ENCODE results near the gene EYS. TPM values are rescaled to one million over a fixed set of nuclear protein-coding genes. Genes with fewer than 3 reads are reported as not detected.

The EYS gene
- total and polyA plus RNA-seq, 9 of the 15 experiments (the other 6 are each of a cell fraction or from before 2014, with no cell fraction given), result 0.03 to 0.36 (median 0.10) TPM; not detected in 2

- ChIA-PET POLR2A (no interaction called here), CTCF (ENCODE audit: low intra/inter-chr PET ratio) (no interaction called here)
- DNase-seq (ENCODE audit: extremely low read depth in 1 of 4, low spot score in 3 of 4), result no peak
- intact Hi-C loops (cut with micrococcal nuclease), result no loop called here
- H3K4me3 ChIP-seq, result no peak overlapping the region
- WGBS (ENCODE audit: insufficient coverage, low coverage, missing lambda C conversion rate), result 0% methylated on average over 3 of the region's 3 CpGs
- in situ Hi-C loops (cut with MboI), result no loop called here
- ATAC-seq, result no peak
- no peaks in the 10 kb centered on the region for H3K27me3 ChIP-seq (ENCODE audit: control insufficient read depth in 2 of 2, insufficient read depth in 2 of 2, low read length in 2 of 2)
- H3K79me2 ChIP-seq (ENCODE audit: control insufficient read depth, insufficient read depth, low read length), result no peaks in the 10 kb centered on the region
- no peak overlapping the region for H3K4me2 ChIP-seq (ENCODE audit: insufficient read depth, low read length)
- no peak overlapping the region for H3K9ac ChIP-seq (ENCODE audit: insufficient read depth in 1 of 2, low read depth in 2 of 2, low read length in 2 of 2)
- no peaks in the 10 kb centered on the region for H3K9me1 ChIP-seq (ENCODE audit: control insufficient read depth, insufficient read depth, low read length)
- no peaks in the 10 kb centered on the region for H3K36me3 ChIP-seq (ENCODE audit: control insufficient read depth, insufficient read depth, low read length)
- H2AFZ ChIP-seq (ENCODE audit: low read depth, low read length), result no peak overlapping the region
- FAIRE-seq, result no peak
- no peaks in the 10 kb centered on the region for H3K4me1 ChIP-seq (replicated peaks in 1 of 2; ENCODE audit: control insufficient read depth in 2 of 2, insufficient read depth in 2 of 2, low read length in 2 of 2)
- H4K20me1 ChIP-seq (replicated peaks; ENCODE audit: control insufficient read depth, insufficient read depth, low read length), result no peaks in the 10 kb centered on the region
- H3K27ac ChIP-seq (ENCODE audit: extremely low read depth, low read depth, low read length), result no peak overlapping the region
- no peaks in the 10 kb centered on the region for H3K9me3 ChIP-seq (replicated peaks; ENCODE audit: control insufficient read depth, insufficient read depth, low read depth, low read length)
- no TSS peak for BruUV-seq (replicated peaks)
- TF ChIP-seq SUPT5H (IDR thresholded peaks at IDR 0.05) (no peak), ZNF282 (CRISPR knock-in tag; IDR thresholded peaks at IDR 0.05) (no peak), KDM4B (IDR thresholded peaks at IDR 0.05; ENCODE audit: borderline replicate concordance in 2 of 2, low read depth in 1 of 2) (no peak), SMARCA5 (IDR thresholded peaks at IDR 0.05) (no peak), CUX1 (CRISPR knock-in tag; IDR thresholded peaks at IDR 0.05) (no peak), ZKSCAN3 (CRISPR knock-in tag; IDR thresholded peaks at IDR 0.05) (no peak), ZC3H4 (CRISPR knock-in tag; IDR thresholded peaks at IDR 0.05; ENCODE audit: borderline replicate concordance) (no peak), PYGO2 (tag; IDR thresholded peaks at IDR 0.05) (no peak), ZNF395 (CRISPR knock-in tag; IDR thresholded peaks at IDR 0.05) (no peak), ZNF253 (CRISPR knock-in tag; conservative IDR thresholded peaks at IDR 0.05) (no peak), POLR2B (IDR thresholded peaks at IDR 0.05; ENCODE audit: low read depth, partially characterized antibody) (no peak), HES1 (IDR thresholded peaks at IDR 0.05; ENCODE audit: low read depth) (no peak), HCFC1 (IDR thresholded peaks at IDR 0.05; ENCODE audit: low read depth, low read length) (no peak), FOXP4 (CRISPR knock-in tag; IDR thresholded peaks at IDR 0.05; ENCODE audit: borderline replicate concordance) (no peak)
These were observed 507.9 kb downstream of the EYS start for GRCh38 chr6:65199121-65199520.
